Colonic mucosa (tissue), 4 donors: ENCODE data around the gene TBC1D9. TPM values are rescaled to one million over a fixed set of nuclear protein-coding genes. Genes with fewer than 3 reads are reported as not detected.

Experiments used
- DNase-seq: peaks from one replicate; pipeline ENCODE4 v3.0.0-alpha.2; 2020
- H3K27ac ChIP-seq: fragments of 200-600 bp; one replicate; pipeline ENCODE4 v1.8.0; 2021
- H3K27me3 ChIP-seq: fragments of 200-600 bp; one replicate; pipeline ENCODE4 v1.8.0; 2021
- H3K36me3 ChIP-seq: fragments of 200-600 bp; one replicate; pipeline ENCODE4 v1.8.0; 2021
- H3K4me1 ChIP-seq: fragments of 200-600 bp; one replicate; pipeline ENCODE4 v1.8.0; 2021; ENCODE audit warnings: mild to moderate bottlenecking
- H3K4me3 ChIP-seq: fragments of 200-600 bp; one replicate; pipeline ENCODE4 v1.8.0; 2021
- H3K9ac ChIP-seq, 2 donors: one replicate each; pipeline ENCODE4 v1.7.0; 2013; ENCODE audit warnings: control low read depth in 2 of 2, low read depth in 2 of 2, low read length in 2 of 2
- H3K9me3 ChIP-seq: fragments of 200-600 bp; one replicate; pipeline ENCODE4 v1.8.0; 2021
- intact Hi-C: fragments of 100-400 bp; cut with DNase I; formaldehyde crosslinking; loops from one replicate; pipeline ENCODE4 v1.14.1; 2022
- total RNA-seq, 2 donors: library from RNA; stranded (reverse); fragmentation: NEBNext Ultra II Directional in 1 of 2; extraction: Animal tissue kit (Norgen Biotek cat#: 25700) in 1 of 2; gene quantifications; one replicate each; pipeline ENCODE4 v1.2.1, GENCODE V29; 2021
- TF ChIP-seq, protein P1 (sequence below): fragments of 200-600 bp; IDR thresholded peaks from one replicate; pipeline ENCODE4 v1.8.0; 2022; ENCODE audit warnings: antibody characterized with exemption, mild to moderate bottlenecking
- donor health status: healthy.
- donor health status: DM: no; HTN: no; CAD: no.
- donor health status: DM: no; HTN: no; CAD: no.

The TBC1D9 gene
- total RNA-seq, 2 donors from 2014 or later = 6.8 to 11.6 TPM

DNA sequence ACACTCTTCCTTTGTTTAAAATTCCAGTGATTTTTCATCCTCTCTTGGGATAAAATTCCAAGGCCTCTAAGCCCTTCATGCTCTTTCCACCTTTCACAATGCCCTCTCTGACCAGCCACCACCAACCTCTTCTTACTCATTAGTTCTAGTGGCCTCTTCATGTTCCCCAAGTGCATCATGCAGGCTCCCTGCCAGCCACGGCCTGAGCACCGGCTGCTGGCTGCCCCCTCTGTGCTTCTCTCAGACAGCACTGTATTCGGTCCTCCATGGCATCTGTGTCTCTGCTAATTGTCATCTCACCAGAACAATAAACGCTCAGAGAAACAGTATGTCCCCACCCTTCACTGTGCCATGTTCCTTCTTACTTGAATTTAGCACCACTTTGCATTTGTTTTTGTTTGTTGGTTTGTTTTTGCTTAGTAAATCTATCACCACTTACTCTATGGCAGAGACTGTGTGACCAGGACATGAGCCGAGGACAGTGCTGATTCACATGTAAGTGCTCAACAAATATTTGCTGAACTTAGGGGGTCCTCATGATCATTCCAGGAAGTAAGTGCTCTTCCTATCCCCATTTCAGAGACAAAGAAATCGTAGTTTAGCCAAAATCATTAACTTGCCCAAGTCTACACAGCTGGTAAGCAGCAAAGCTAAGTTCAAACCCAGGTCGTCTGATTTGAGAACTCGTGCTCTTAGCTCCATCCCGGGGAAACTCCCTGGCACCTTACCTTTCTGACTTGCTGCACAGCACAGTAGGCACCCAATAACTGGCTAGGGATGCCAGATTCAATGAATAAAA is 110.4 kb downstream of the TBC1D9 start:
- Histone ChIP-seq H3K9me3 (no peaks in the 10 kb centered on the region), H3K27ac (no peak overlapping the region), H3K4me3 (no peak overlapping the region), H3K9ac (no peak overlapping the region), H3K36me3 (no peaks in the 10 kb centered on the region), H3K4me1 (no peaks in the 10 kb centered on the region), H3K27me3 (no peaks in the 10 kb centered on the region)
- TF ChIP-seq, protein P1, sequence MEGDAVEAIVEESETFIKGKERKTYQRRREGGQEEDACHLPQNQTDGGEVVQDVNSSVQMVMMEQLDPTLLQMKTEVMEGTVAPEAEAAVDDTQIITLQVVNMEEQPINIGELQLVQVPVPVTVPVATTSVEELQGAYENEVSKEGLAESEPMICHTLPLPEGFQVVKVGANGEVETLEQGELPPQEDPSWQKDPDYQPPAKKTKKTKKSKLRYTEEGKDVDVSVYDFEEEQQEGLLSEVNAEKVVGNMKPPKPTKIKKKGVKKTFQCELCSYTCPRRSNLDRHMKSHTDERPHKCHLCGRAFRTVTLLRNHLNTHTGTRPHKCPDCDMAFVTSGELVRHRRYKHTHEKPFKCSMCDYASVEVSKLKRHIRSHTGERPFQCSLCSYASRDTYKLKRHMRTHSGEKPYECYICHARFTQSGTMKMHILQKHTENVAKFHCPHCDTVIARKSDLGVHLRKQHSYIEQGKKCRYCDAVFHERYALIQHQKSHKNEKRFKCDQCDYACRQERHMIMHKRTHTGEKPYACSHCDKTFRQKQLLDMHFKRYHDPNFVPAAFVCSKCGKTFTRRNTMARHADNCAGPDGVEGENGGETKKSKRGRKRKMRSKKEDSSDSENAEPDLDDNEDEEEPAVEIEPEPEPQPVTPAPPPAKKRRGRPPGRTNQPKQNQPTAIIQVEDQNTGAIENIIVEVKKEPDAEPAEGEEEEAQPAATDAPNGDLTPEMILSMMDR = no peak
- no peak for DNase-seq
- intact Hi-C loops = no loop called here

- H3K4me1 ChIP-seq = no peaks in the 10 kb centered on the region
- no peak overlapping the region for H3K9ac ChIP-seq
- H3K27me3 ChIP-seq = no peaks in the 10 kb centered on the region
- no peaks in the 10 kb centered on the region for H3K9me3 ChIP-seq
- H3K36me3 ChIP-seq = no peaks in the 10 kb centered on the region
- no peak overlapping the region for H3K27ac ChIP-seq
- intact Hi-C loops = no loop called here
- TF ChIP-seq, protein P1 = no peak
- H3K4me3 ChIP-seq = no peak overlapping the region
- no peak for DNase-seq
Observed at GRCh38 chr4:140645196-140645595, 111.0 kb downstream of the TBC1D9 start.

- TF ChIP-seq, protein P1 = no peak
- no peak overlapping the region for H3K27ac ChIP-seq
- H3K4me1 ChIP-seq = no peaks in the 10 kb centered on the region
- DNase-seq = no peak
- H3K9ac ChIP-seq = no peak overlapping the region
- intact Hi-C loops = no loop called here
- H3K9me3 ChIP-seq = no peaks in the 10 kb centered on the region
- no peak overlapping the region for H3K4me3 ChIP-seq
- no peaks in the 10 kb centered on the region for H3K36me3 ChIP-seq
- no peaks in the 10 kb centered on the region for H3K27me3 ChIP-seq
Observed at GRCh38 chr4:140644470-140645185, 111.6 kb downstream of the TBC1D9 start.

GRCh38 chr4:140643571-140644055 is 112.6 kb downstream of the TBC1D9 start:
- TF ChIP-seq, protein P1 = no peak
- Histone ChIP-seq H3K9me3 (no peaks in the 10 kb centered on the region), H3K27ac (no peak overlapping the region), H3K4me1 (no peaks in the 10 kb centered on the region), H3K27me3 (no peaks in the 10 kb centered on the region), H3K36me3 (no peaks in the 10 kb centered on the region), H3K9ac (no peak overlapping the region), H3K4me3 (no peak overlapping the region)
- DNase-seq = no peak
- intact Hi-C loops = no loop called here

- Histone ChIP-seq H3K4me3 (no peak overlapping the region), H3K27me3 (no peaks in the 10 kb centered on the region), H3K27ac (no peak overlapping the region), H3K9me3 (no peaks in the 10 kb centered on the region), H3K9ac (no peak overlapping the region), H3K36me3 (no peaks in the 10 kb centered on the region), H3K4me1 (no peaks in the 10 kb centered on the region)
- intact Hi-C loops = no loop called here
- DNase-seq = no peak
- TF ChIP-seq, protein P1 = no peak
Observed at GRCh38 chr4:140642674-140643437, 113.3 kb downstream of the TBC1D9 start.
